HG03521 (cell line): ENCODE data around the gene ANTXRL.
"Not testable (repeated sequence)": the region's sequence is repeated elsewhere in the genome, so short reads cannot be mapped to it uniquely, and the experiment has no call there.

ENCODE experiments used
- ATAC-seq: cut with Tn5 transposase; IDR thresholded peaks from one replicate; pipeline ENCODE4 v1.9.1; 2021; ENCODE audit warnings: mild to moderate bottlenecking, moderate library complexity; ENCODE audit not compliant: unreplicated experiment

The ANTXRL gene

GRCh38 chr10:46306516-46307184 is 19.9 kb downstream of the ANTXRL start:
- no peak for ATAC-seq

GRCh38 chr10:46307281-46308112 is 20.7 kb downstream of the ANTXRL start:
- ATAC-seq = no peak

- ATAC-seq = no peak
These were observed 21.3 kb downstream of the ANTXRL start for GRCh38 chr10:46308113-46308415.

- ATAC-seq = no peak
These were observed 22.1 kb downstream of the ANTXRL start for GRCh38 chr10:46308666-46309450.

- no peak for ATAC-seq
These were observed 22.8 kb downstream of the ANTXRL start for GRCh38 chr10:46309511-46310142.

- ATAC-seq = no peak
These were observed 23.3 kb downstream of the ANTXRL start for GRCh38 chr10:46310143-46310514.

GRCh38 chr10:46310851-46311250 is 24.1 kb downstream of the ANTXRL start:
- no peak for ATAC-seq

GRCh38 chr10:46311501-46311951 is 24.7 kb downstream of the ANTXRL start:
- ATAC-seq = no peak

- not testable (repeated sequence) for ATAC-seq
These were observed 25.2 kb downstream of the ANTXRL start for GRCh38 chr10:46311961-46312431.

GRCh38 chr10:46312953-46313352 is 26.2 kb downstream of the ANTXRL start:
- no peak for ATAC-seq

- no peak for ATAC-seq
These were observed 27.3 kb downstream of the ANTXRL start for GRCh38 chr10:46314071-46314470.

GRCh38 chr10:46315071-46315860 is 28.5 kb downstream of the ANTXRL start:
- not testable (repeated sequence) for ATAC-seq

- no peak for ATAC-seq
These were observed 30.6 kb downstream of the ANTXRL start for GRCh38 chr10:46317370-46317769.

- no peak for ATAC-seq
These were observed 31.1 kb downstream of the ANTXRL start for GRCh38 chr10:46317889-46318288.

- no peak for ATAC-seq
These were observed 32.0 kb downstream of the ANTXRL start for GRCh38 chr10:46318799-46319198.

- ATAC-seq = no peak
These were observed 32.6 kb downstream of the ANTXRL start for GRCh38 chr10:46319389-46319788.

GRCh38 chr10:46321770-46322169 is 35.0 kb downstream of the ANTXRL start:
- ATAC-seq = no peak

- ATAC-seq = no peak
These were observed 36.4 kb downstream of the ANTXRL start for GRCh38 chr10:46323176-46323575.

- no peak for ATAC-seq
These were observed 38.2 kb downstream of the ANTXRL start for GRCh38 chr10:46325021-46325420.

GRCh38 chr10:46326066-46326465 is 39.3 kb downstream of the ANTXRL start:
- no peak for ATAC-seq
